Measurements from ENCODE around the gene PRTFDC1.

GRCh38 chr10:24963521-24964041, 11.2 kb upstream of the PRTFDC1 start:
- TF ChIP-seq EZH2 (IDR thresholded peaks at IDR 0.05; ENCODE audit: low read length, missing control alignments) (no peak), CTCF (conservative IDR thresholded peaks at IDR 0.05 in 1 of 2, IDR thresholded peaks at IDR 0.05 in 1 of 2; ENCODE audit: low read depth in 1 of 2, low read length in 2 of 2) (no peak)
